Right lobe of liver (tissue), 4 donors: ENCODE results near the gene TBPL1.

ENCODE experiments used
- POLR2A ChIP-seq: fragments of 450-650 bp; IDR thresholded peaks from one replicate; pipeline ENCODE4 v1.6.1; 2017; ENCODE audit warnings: antibody characterized with exemption, mild to moderate bottlenecking
- TF ChIP-seq, protein P1 (sequence below), 4 donors: fragments of 200-600 bp in 3 of 4; fragments of 450-650 bp in 1 of 4; IDR thresholded peaks; one replicate each; pipeline versions ENCODE4 v1.5.1 to v1.8.0; 2016 to 2022; ENCODE audit warnings: antibody characterized with exemption in 4 of 4, mild to moderate bottlenecking in 2 of 4
- donor health status: DM: no; HTN: no; CAD: no.
- donor health status: DM: no; HTN: no; CAD: no.
- donor health status: DM: no; HTN: yes; CAD: no.

DNA sequence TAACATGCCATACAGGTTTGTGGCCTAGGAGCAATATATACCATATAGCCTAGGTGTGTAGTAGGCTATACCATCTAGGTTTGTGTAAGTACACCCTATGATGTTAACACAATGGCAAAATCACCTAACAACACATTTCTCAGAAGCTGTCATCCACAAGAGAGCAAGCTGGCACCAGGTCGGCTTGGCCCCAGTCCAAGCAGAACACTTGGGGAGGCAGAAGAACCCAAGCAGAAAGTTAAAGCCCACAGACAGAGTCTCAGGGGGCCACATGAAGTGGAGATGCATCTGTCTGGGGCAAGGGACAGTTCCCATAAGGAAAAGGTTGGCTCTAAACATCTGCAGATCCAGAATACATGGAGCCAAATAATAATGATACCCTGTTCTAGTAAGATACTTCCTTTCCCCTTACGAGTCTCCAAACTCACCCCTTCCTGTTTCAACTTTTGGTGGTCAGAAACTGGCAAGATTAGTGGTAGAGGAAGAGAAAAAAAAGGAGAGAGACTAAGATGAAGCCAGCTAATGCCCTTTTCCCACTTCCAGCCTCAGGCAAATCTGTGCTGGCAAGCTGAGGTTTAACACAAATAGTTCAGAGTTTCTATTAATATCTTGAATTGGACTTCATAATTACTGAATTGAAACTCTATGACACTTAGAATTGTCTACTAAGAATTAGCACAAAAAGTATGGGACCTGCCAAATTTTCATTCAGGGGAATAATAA lies 34.7 kb upstream of the TBPL1 start:
- TF ChIP-seq, protein P1, sequence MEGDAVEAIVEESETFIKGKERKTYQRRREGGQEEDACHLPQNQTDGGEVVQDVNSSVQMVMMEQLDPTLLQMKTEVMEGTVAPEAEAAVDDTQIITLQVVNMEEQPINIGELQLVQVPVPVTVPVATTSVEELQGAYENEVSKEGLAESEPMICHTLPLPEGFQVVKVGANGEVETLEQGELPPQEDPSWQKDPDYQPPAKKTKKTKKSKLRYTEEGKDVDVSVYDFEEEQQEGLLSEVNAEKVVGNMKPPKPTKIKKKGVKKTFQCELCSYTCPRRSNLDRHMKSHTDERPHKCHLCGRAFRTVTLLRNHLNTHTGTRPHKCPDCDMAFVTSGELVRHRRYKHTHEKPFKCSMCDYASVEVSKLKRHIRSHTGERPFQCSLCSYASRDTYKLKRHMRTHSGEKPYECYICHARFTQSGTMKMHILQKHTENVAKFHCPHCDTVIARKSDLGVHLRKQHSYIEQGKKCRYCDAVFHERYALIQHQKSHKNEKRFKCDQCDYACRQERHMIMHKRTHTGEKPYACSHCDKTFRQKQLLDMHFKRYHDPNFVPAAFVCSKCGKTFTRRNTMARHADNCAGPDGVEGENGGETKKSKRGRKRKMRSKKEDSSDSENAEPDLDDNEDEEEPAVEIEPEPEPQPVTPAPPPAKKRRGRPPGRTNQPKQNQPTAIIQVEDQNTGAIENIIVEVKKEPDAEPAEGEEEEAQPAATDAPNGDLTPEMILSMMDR (IDR thresholded peaks at IDR 0.05), result no peak
- TF ChIP-seq POLR2A, result no peak
